ENCODE results near the gene CYB561.

- TF ChIP-seq POLR2A (IDR thresholded peaks at IDR 0.05; ENCODE audit: low read depth, low read length) = no peak
- no peak for TF ChIP-seq CTCF (IDR thresholded peaks at IDR 0.05; ENCODE audit: extremely low read depth in 1 of 2, insufficient read depth in 1 of 2, low read depth in 1 of 2, low read length in 2 of 2)
- no peak for TF ChIP-seq POLR2AphosphoS5 (IDR thresholded peaks at IDR 0.05; ENCODE audit: insufficient read depth, low read depth, low read length)
- TF ChIP-seq EZH2 (IDR thresholded peaks at IDR 0.05; ENCODE audit: borderline replicate concordance, low read depth, low read length, severe bottlenecking) = no peak
- TF ChIP-seq MAX (IDR thresholded peaks at IDR 0.05; ENCODE audit: insufficient read depth, insufficient read length) = no peak
- TF ChIP-seq FOS (IDR thresholded peaks at IDR 0.05; ENCODE audit: borderline replicate concordance, insufficient read depth, low read length) = no peak
Observed at GRCh38 chr17:63399856-63400255, 46.2 kb downstream of the CYB561 start.

Measured in endothelial cell of umbilical vein (primary cell).